GM19240 (cell line): ENCODE results near the gene ARHGAP22.

Source experiments
- DNase-seq: peaks from one replicate; pipeline ENCODE4 v3.0.0; 2011; ENCODE audit warnings: low spot score; ENCODE audit not compliant: insufficient read length

The ARHGAP22 gene

GRCh38 chr10:48480397-48481374, 124.2 kb downstream of the ARHGAP22 start:
- DNase-seq = no peak

GRCh38 chr10:48478980-48479811, 125.7 kb downstream of the ARHGAP22 start:
- DNase-seq = no peak

- DNase-seq = no peak
Observed at GRCh38 chr10:48478469-48478868, 126.4 kb downstream of the ARHGAP22 start.

- DNase-seq = no peak
Observed at GRCh38 chr10:48477616-48478015, 127.3 kb downstream of the ARHGAP22 start.

GRCh38 chr10:48477141-48477540, 127.7 kb downstream of the ARHGAP22 start:
- DNase-seq = no peak

GRCh38 chr10:48476279-48476982, 128.4 kb downstream of the ARHGAP22 start:
- DNase-seq = no peak

GRCh38 chr10:48475943-48476278, 129.0 kb downstream of the ARHGAP22 start:
- no peak for DNase-seq

GRCh38 chr10:48474765-48475365, 130.0 kb downstream of the ARHGAP22 start:
- no peak for DNase-seq

GRCh38 chr10:48473704-48474103, 131.2 kb downstream of the ARHGAP22 start:
- DNase-seq = no peak

GRCh38 chr10:48472501-48473069, 132.3 kb downstream of the ARHGAP22 start:
- DNase-seq = no peak

GRCh38 chr10:48470893-48471805, 133.7 kb downstream of the ARHGAP22 start:
- no peak for DNase-seq

- DNase-seq = no peak
Observed at GRCh38 chr10:48470115-48470892, 134.6 kb downstream of the ARHGAP22 start.

GRCh38 chr10:48469516-48470020, 135.3 kb downstream of the ARHGAP22 start:
- DNase-seq = no peak

- no peak for DNase-seq
Observed at GRCh38 chr10:48468866-48469511, 135.9 kb downstream of the ARHGAP22 start.

- DNase-seq = no peak
Observed at GRCh38 chr10:48468130-48468790, 136.6 kb downstream of the ARHGAP22 start.

GRCh38 chr10:48467669-48468068, 137.2 kb downstream of the ARHGAP22 start:
- DNase-seq = no peak

GRCh38 chr10:48466611-48467240, 138.1 kb downstream of the ARHGAP22 start:
- no peak for DNase-seq
